ENCODE results near the gene PBXIP1. TPM values are rescaled to one million over a fixed set of nuclear protein-coding genes. Genes with fewer than 3 reads are reported as not detected.

PBXIP1 gene
- total and polyA plus RNA-seq, 10 of the 15 experiments (the other 5 are each of a cell fraction or from before 2014, with no cell fraction given): 0.63 to 25.6 (median 15.4) TPM

DNA sequence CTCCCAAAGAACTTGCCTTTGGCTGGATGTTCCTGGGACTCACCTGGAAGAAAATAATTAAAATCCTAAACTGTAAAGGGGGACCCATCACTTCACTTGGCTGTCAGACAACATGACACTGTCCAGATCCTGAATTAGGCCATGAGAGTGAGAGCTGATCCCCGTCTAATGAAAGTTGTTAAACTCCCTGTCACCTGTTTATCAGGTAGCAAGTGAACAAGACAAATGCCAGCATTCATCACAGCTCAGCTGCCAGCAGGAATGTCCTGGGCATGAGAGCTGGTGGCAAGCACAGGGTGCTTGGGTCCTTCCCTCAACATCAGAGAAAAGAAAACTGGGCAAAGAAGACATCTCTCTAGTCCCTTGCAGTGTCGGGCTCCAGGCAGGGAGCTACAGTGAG is 43.1 kb downstream of the PBXIP1 start:
- intact Hi-C loops (cut with micrococcal nuclease; ENCODE audit: unreplicated experiment): no loop called here
- in situ Hi-C loops (cut with MboI): no loop called here
- ChIA-PET CTCF (no interaction called here), RAD21 (ENCODE audit: unreplicated experiment) (interaction anchor here (1.7 kb wide), 1 partner anchor 31 kb away, joined by 6 read pairs; no protein-coding TSS in a partner anchor), SMC1A (ENCODE audit: uncharacterized antibody, unreplicated experiment) (no interaction called here), POLR2A (no interaction called here)
- H3K9me3 ChIP-seq (replicated peaks; ENCODE audit: control insufficient read depth, insufficient read depth, low read length): no peaks in the 10 kb centered on the region; the same call in 2 of the 3 replicates
- no peaks in the 10 kb centered on the region for H3K36me3 ChIP-seq (ENCODE audit: control insufficient read depth in 2 of 2, insufficient read depth in 2 of 2, low read length in 1 of 2)
- no peak overlapping the region for H3K27ac ChIP-seq (ENCODE audit: control insufficient read depth, insufficient read depth)
- no peak overlapping the region for H3K9ac ChIP-seq (ENCODE audit: control insufficient read depth, insufficient read depth, low read length)
- no peaks in the 10 kb centered on the region for H3K27me3 ChIP-seq (replicated peaks in 1 of 2; ENCODE audit: control insufficient read depth in 2 of 2, insufficient read depth in 2 of 2, low read length in 1 of 2)
- H3K4me3 ChIP-seq: no peak overlapping the region
- DNase-seq (ENCODE audit: low read depth, low spot score) (no peak), ATAC-seq (no peak), FAIRE-seq (no peak)
- H3K4me2 ChIP-seq (ENCODE audit: control insufficient read depth, insufficient read depth): no peak overlapping the region
- WGBS (ENCODE audit: insufficient coverage, insufficient replicate concordance, low lambda C conversion rate, missing lambda C conversion rate): 50% methylated on average over 2 of the region's 2 CpGs
- no peaks in the 10 kb centered on the region for H4K20me1 ChIP-seq (ENCODE audit: control insufficient read depth, insufficient read depth)
- H2AFZ ChIP-seq (ENCODE audit: control insufficient read depth, low read depth, low read length): no peak overlapping the region
- H3K4me1 ChIP-seq (ENCODE audit: control insufficient read depth, insufficient read depth, low read length): no peaks in the 10 kb centered on the region
- no peaks in the 10 kb centered on the region for H3K79me2 ChIP-seq (ENCODE audit: control insufficient read depth, insufficient read depth, low read length)
- no TSS peak for BruUV-seq (replicated peaks)
- TF ChIP-seq, protein P1, sequence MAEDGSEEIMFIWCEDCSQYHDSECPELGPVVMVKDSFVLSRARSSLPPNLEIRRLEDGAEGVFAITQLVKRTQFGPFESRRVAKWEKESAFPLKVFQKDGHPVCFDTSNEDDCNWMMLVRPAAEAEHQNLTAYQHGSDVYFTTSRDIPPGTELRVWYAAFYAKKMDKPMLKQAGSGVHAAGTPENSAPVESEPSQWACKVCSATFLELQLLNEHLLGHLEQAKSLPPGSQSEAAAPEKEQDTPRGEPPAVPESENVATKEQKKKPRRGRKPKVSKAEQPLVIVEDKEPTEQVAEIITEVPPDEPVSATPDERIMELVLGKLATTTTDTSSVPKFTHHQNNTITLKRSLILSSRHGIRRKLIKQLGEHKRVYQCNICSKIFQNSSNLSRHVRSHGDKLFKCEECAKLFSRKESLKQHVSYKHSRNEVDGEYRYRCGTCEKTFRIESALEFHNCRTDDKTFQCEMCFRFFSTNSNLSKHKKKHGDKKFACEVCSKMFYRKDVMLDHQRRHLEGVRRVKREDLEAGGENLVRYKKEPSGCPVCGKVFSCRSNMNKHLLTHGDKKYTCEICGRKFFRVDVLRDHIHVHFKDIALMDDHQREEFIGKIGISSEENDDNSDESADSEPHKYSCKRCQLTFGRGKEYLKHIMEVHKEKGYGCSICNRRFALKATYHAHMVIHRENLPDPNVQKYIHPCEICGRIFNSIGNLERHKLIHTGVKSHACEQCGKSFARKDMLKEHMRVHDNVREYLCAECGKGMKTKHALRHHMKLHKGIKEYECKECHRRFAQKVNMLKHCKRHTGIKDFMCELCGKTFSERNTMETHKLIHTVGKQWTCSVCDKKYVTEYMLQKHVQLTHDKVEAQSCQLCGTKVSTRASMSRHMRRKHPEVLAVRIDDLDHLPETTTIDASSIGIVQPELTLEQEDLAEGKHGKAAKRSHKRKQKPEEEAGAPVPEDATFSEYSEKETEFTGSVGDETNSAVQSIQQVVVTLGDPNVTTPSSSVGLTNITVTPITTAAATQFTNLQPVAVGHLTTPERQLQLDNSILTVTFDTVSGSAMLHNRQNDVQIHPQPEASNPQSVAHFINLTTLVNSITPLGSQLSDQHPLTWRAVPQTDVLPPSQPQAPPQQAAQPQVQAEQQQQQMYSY (CRISPR knock-in tag; IDR thresholded peaks at IDR 0.05): no peak
- TF ChIP-seq PAX8 (IDR thresholded peaks at IDR 0.05) (no peak), POLR2AphosphoS2 (IDR thresholded peaks at IDR 0.05; ENCODE audit: low read depth, low read length) (no peak), NR2C2 (IDR thresholded peaks at IDR 0.05; ENCODE audit: borderline replicate concordance, control insufficient read depth, insufficient read length, low read depth) (no peak), NFYA (IDR thresholded peaks at IDR 0.05; ENCODE audit: borderline replicate concordance, low read depth, low read length) (no peak), KDM1A (IDR thresholded peaks at IDR 0.05; ENCODE audit: borderline replicate concordance) (no peak), FOXK2 (IDR thresholded peaks at IDR 0.05) (no peak), ZNF207 (IDR thresholded peaks at IDR 0.05; ENCODE audit: borderline replicate concordance) (no peak), NFYB (IDR thresholded peaks at IDR 0.05; ENCODE audit: insufficient read depth, low read depth, low read length) (no peak), TCF3 (IDR thresholded peaks at IDR 0.05; ENCODE audit: borderline replicate concordance, insufficient read depth, low read depth, low read length) (no peak), CBFB (IDR thresholded peaks at IDR 0.05; ENCODE audit: low read depth) (no peak), MEF2A (IDR thresholded peaks at IDR 0.05; ENCODE audit: insufficient read depth, low read depth, low read length) (no peak), ESRRA (IDR thresholded peaks at IDR 0.05; ENCODE audit: low read length) (no peak), RCOR1 (conservative IDR thresholded peaks at IDR 0.05; ENCODE audit: low read depth, low read length) (no peak)
- TF ChIP-seq, protein P2, sequence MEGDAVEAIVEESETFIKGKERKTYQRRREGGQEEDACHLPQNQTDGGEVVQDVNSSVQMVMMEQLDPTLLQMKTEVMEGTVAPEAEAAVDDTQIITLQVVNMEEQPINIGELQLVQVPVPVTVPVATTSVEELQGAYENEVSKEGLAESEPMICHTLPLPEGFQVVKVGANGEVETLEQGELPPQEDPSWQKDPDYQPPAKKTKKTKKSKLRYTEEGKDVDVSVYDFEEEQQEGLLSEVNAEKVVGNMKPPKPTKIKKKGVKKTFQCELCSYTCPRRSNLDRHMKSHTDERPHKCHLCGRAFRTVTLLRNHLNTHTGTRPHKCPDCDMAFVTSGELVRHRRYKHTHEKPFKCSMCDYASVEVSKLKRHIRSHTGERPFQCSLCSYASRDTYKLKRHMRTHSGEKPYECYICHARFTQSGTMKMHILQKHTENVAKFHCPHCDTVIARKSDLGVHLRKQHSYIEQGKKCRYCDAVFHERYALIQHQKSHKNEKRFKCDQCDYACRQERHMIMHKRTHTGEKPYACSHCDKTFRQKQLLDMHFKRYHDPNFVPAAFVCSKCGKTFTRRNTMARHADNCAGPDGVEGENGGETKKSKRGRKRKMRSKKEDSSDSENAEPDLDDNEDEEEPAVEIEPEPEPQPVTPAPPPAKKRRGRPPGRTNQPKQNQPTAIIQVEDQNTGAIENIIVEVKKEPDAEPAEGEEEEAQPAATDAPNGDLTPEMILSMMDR (IDR thresholded peaks at IDR 0.05 in 2 of 3, conservative IDR thresholded peaks at IDR 0.05 in 1 of 3; ENCODE audit: control insufficient read depth in 2 of 3, extremely low read depth in 1 of 3, insufficient read depth in 1 of 3, low read depth in 3 of 3, low read length in 3 of 3): no peak
- TF ChIP-seq, protein P3, sequence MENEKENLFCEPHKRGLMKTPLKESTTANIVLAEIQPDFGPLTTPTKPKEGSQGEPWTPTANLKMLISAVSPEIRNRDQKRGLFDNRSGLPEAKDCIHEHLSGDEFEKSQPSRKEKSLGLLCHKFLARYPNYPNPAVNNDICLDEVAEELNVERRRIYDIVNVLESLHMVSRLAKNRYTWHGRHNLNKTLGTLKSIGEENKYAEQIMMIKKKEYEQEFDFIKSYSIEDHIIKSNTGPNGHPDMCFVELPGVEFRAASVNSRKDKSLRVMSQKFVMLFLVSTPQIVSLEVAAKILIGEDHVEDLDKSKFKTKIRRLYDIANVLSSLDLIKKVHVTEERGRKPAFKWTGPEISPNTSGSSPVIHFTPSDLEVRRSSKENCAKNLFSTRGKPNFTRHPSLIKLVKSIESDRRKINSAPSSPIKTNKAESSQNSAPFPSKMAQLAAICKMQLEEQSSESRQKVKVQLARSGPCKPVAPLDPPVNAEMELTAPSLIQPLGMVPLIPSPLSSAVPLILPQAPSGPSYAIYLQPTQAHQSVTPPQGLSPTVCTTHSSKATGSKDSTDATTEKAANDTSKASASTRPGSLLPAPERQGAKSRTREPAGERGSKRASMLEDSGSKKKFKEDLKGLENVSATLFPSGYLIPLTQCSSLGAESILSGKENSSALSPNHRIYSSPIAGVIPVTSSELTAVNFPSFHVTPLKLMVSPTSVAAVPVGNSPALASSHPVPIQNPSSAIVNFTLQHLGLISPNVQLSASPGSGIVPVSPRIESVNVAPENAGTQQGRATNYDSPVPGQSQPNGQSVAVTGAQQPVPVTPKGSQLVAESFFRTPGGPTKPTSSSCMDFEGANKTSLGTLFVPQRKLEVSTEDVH (IDR thresholded peaks at IDR 0.05; ENCODE audit: low read depth, partially characterized antibody): no peak
